IMR-90 (cell line): ENCODE measurements around the gene TEAD1. TPM values are rescaled to one million over a fixed set of nuclear protein-coding genes. Genes with fewer than 3 reads are reported as not detected.

Experiments used
- ATAC-seq: fragments of 200-7000 bp; cut with Tn5 transposase; 2 replicates; pipeline ENCODE4 v1.9.1; 2020; ENCODE audit warnings: low read depth, mild to moderate bottlenecking, moderate library complexity
- BruUV-seq: library from RNA; stranded (reverse); fragments of 400-500 nt; replicated peaks from 2 replicates; lab custom pipeline; 2021; lab: Mats Ljungman, UMichigan
- CTCF ChIA-PET: fragments of 300-600 bp; formaldehyde crosslinking; extraction: SDS; loops from one replicate; lab custom pipeline; 2021; ENCODE audit warnings: antibody characterized with exemption; lab: Yijun Ruan, JAX
- POLR2A ChIA-PET: fragments of 300-600 bp; sonication (Branson Sonifier 250); formaldehyde crosslinking; loops from one replicate; lab custom pipeline; 2022; ENCODE audit warnings: antibody characterized with exemption; ENCODE audit not compliant: unreplicated experiment; lab: Charles Lee
- DNase-seq: peaks from one replicate; pipeline ENCODE4 v3.0.0; 2013
- H2AFZ ChIP-seq: replicated peaks from 2 replicates; pipeline ENCODE3; 2013; ENCODE audit warnings: low read length, mild to moderate bottlenecking; ENCODE audit not compliant: poor library complexity
- H2AK5ac ChIP-seq: 2 replicates; pipeline ENCODE4 v1.6.1; 2013; ENCODE audit warnings: low read depth, low read length, inconsistent platforms
- H2AK9ac ChIP-seq: replicated peaks from 2 replicates; pipeline ENCODE3; 2013; ENCODE audit warnings: mild to moderate bottlenecking, low read depth, low read length, moderate library complexity; ENCODE audit not compliant: poor library complexity
- H2BK120ac ChIP-seq: 2 replicates; pipeline ENCODE4 v1.6.1; 2013; ENCODE audit warnings: low read depth, low read length, inconsistent platforms
- H2BK15ac ChIP-seq: 3 replicates; pipeline ENCODE4 v1.6.1; 2013; ENCODE audit warnings: low read depth, low read length, inconsistent platforms
- H2BK20ac ChIP-seq: 2 replicates; pipeline ENCODE4 v1.6.1; 2013; ENCODE audit warnings: low read depth, mild to moderate bottlenecking, inconsistent platforms, low read length, moderate library complexity
- H2BK5ac ChIP-seq: 2 replicates; pipeline ENCODE4 v1.6.1; 2013; ENCODE audit warnings: mild to moderate bottlenecking, low read depth, low read length, inconsistent platforms; ENCODE audit not compliant: poor library complexity, severe bottlenecking
- H3K14ac ChIP-seq: replicated peaks from 2 replicates; pipeline ENCODE4 v1.6.1; 2013; ENCODE audit warnings: low read depth, low read length, inconsistent platforms
- H3K18ac ChIP-seq: 2 replicates; pipeline ENCODE4 v1.6.1; 2013; ENCODE audit warnings: low read depth, low read length, control low read depth
- H3K23ac ChIP-seq: 2 replicates; pipeline ENCODE4 v1.6.1; 2013; ENCODE audit warnings: low read depth, low read length, inconsistent platforms
- H3K27ac ChIP-seq: 2 replicates; pipeline ENCODE4 v1.5.1; 2013; ENCODE audit warnings: mild to moderate bottlenecking, control low read depth, low read length; ENCODE audit not compliant: insufficient read depth
- H3K27me3 ChIP-seq: 2 replicates; pipeline ENCODE4 v1.6.1; 2013; ENCODE audit warnings: low read length; ENCODE audit not compliant: control insufficient read depth, insufficient read depth
- H3K36me3 ChIP-seq: 2 replicates; pipeline ENCODE4 v1.6.1; 2013; ENCODE audit warnings: low read length, mixed read lengths; ENCODE audit not compliant: control insufficient read depth, insufficient read depth
- H3K4ac ChIP-seq: 2 replicates; pipeline ENCODE4 v1.6.1; 2013; ENCODE audit warnings: low read depth, low read length, inconsistent platforms
- H3K4me1 ChIP-seq: 2 replicates; pipeline ENCODE4 v1.6.1; 2013; ENCODE audit warnings: low read length, mixed read lengths; ENCODE audit not compliant: control insufficient read depth, insufficient read depth
- H3K4me2 ChIP-seq: 2 replicates; pipeline ENCODE4 v1.6.1; 2013; ENCODE audit warnings: low read depth, mild to moderate bottlenecking, control low read depth, low read length, moderate library complexity
- H3K4me3 ChIP-seq: 2 replicates; pipeline ENCODE4 v1.5.1; 2013; ENCODE audit warnings: low read depth, mild to moderate bottlenecking, control low read depth, low read length, moderate library complexity; ENCODE audit not compliant: insufficient read depth
- H3K56ac ChIP-seq: 2 replicates; pipeline ENCODE4 v1.6.1; 2013; ENCODE audit warnings: low read length, inconsistent platforms; ENCODE audit not compliant: insufficient read depth; ENCODE audit errors: extremely low read depth
- H3K79me1 ChIP-seq, 2 experiments: 2 replicates each; pipeline ENCODE4 v1.6.1; 2013; ENCODE audit warnings: low read length in 2 of 2, inconsistent platforms in 1 of 2, low read depth in 1 of 2
- H3K9ac ChIP-seq: 2 replicates; pipeline ENCODE4 v1.6.1; 2013; ENCODE audit warnings: low read depth, low read length, control low read depth
- H3K9me1 ChIP-seq: 2 replicates; pipeline ENCODE4 v1.6.1; 2013; ENCODE audit warnings: low read length, inconsistent platforms; ENCODE audit not compliant: insufficient read depth
- H3K9me3 ChIP-seq: 2 replicates; pipeline ENCODE4 v1.6.1; 2013; ENCODE audit warnings: low read length; ENCODE audit not compliant: control insufficient read depth, insufficient read depth
- H4K20me1 ChIP-seq: 2 replicates; pipeline ENCODE4 v1.6.1; 2013; ENCODE audit warnings: low read length, inconsistent platforms; ENCODE audit not compliant: insufficient read depth
- H4K5ac ChIP-seq: 2 replicates; pipeline ENCODE4 v1.6.1; 2013; ENCODE audit warnings: mild to moderate bottlenecking, low read depth, low read length, control low read depth
- H4K8ac ChIP-seq, 2 experiments: 2 replicates each; pipeline ENCODE4 v1.6.1; 2013; ENCODE audit warnings: low read depth in 2 of 2, low read length in 2 of 2, control low read depth in 1 of 2, inconsistent platforms in 1 of 2
- H4K91ac ChIP-seq: 2 replicates; pipeline ENCODE4 v1.6.1; 2013; ENCODE audit warnings: low read depth, low read length, inconsistent platforms; ENCODE audit not compliant: insufficient read depth
- ELK1 ChIP-seq: fragments of 150-350 bp; IDR thresholded peaks from 2 replicates; pipeline ENCODE4 v1.6.1; 2016; ENCODE audit warnings: low read depth, mild to moderate bottlenecking, low read length, moderate library complexity, borderline replicate concordance
- MXI1 ChIP-seq: IDR thresholded peaks from 2 replicates; pipeline ENCODE4 v1.6.1; 2012; ENCODE audit warnings: low read depth, mild to moderate bottlenecking, low read length, moderate library complexity, borderline replicate concordance
- POLR2A ChIP-seq: IDR thresholded peaks from 2 replicates; pipeline ENCODE4 v1.6.1; 2012; ENCODE audit warnings: mild to moderate bottlenecking, low read depth, low read length
- USF2 ChIP-seq: fragments of 150-350 bp; IDR thresholded peaks from 2 replicates; pipeline ENCODE4 v1.6.1; 2017; ENCODE audit warnings: mild to moderate bottlenecking, antibody characterized with exemption, low read length, low read depth
- WGBS, 2 experiments: methylation state at CpG; one replicate each; pipeline versions ENCODE4 v1.1.5 to v1.1.7; 2013; ENCODE audit warnings: missing lambda C conversion rate in 2 of 2; ENCODE audit not compliant: insufficient read length in 1 of 2; ENCODE audit errors: extremely low coverage in 2 of 2; 5-methylcytosine and 5-hydroxymethylcytosine counted together
- dilution Hi-C: fragments of 300-500 bp; cut with HindIII; formaldehyde crosslinking; loops from one replicate; pipeline ENCODE4 v1.14.3; 2018; ENCODE audit warnings: low sequenced_read_pairs; ENCODE audit not compliant: unreplicated experiment
- in situ Hi-C: fragments of 300-500 bp; cut with MboI; formaldehyde crosslinking; loops from 3 replicates; pipeline ENCODE4 v1.14.3; 2019; ENCODE audit warnings: low sequenced_read_pairs, inconsistent platforms, mixed read lengths
- intact Hi-C: fragments of 100-400 bp; cut with micrococcal nuclease; formaldehyde crosslinking; loops from 2 replicates; pipeline ENCODE4 v1.10.0; 2022
- polyA plus RNA-seq, 3 experiments: library from polyadenylated mRNA; depleted of rRNA; stranded (reverse); fragments of >200 nt; gene quantifications; 2 replicates each; pipeline ENCODE4 v1.2.3, GENCODE V29; 2012; ENCODE audit warnings: low replicate concordance in 1 of 3
- total RNA-seq: library from RNA; depleted of rRNA; stranded (reverse); fragments of >200 nt; gene quantifications from 2 replicates; pipeline ENCODE4 v1.2.3, GENCODE V29; 2012

The TEAD1 gene
- total and polyA plus RNA-seq, 2 of the 4 experiments (the other 2 are of a cell fraction), result 51.8 to 69.2 TPM

GRCh38 chr11:12684816-12685215 is 10.6 kb downstream of the TEAD1 start:
- POLR2A ChIA-PET, result no interaction called here
- Histone ChIP-seq H3K18ac (peak overlapping the region; percentile 89), H3K27ac (peak overlapping the region; percentile 47; the same call in 1 of the 2 replicates), H3K36me3 (peaks cover 7% of the 10 kb centered on the region), H3K4me1 (peaks cover 61% of the 10 kb centered on the region), H4K91ac (peak overlapping the region; percentile 47; the same call in 1 of the 2 replicates), H3K56ac (no peak overlapping the region), H2AFZ (no peak overlapping the region), H2AK5ac (peak overlapping the region; percentile 88), H2BK5ac (peak overlapping the region; percentile 67), H3K23ac (peak overlapping the region; percentile 51), H3K9me1 (peaks cover 70% of the 10 kb centered on the region), H4K20me1 (peaks cover 95% of the 10 kb centered on the region), H4K5ac (no peak overlapping the region), H3K79me1 (peaks cover 0 to 92% of the 10 kb centered on the region in 2 experiments; a peak in 2 of 4 replicates), H3K9ac (peak overlapping the region; percentile 12; the same call in 1 of the 2 replicates), H3K4me2 (peak overlapping the region; percentile 18; the same call in 1 of the 2 replicates), H3K27me3 (no peaks in the 10 kb centered on the region), H3K4ac (peak overlapping the region; percentile 83), H2BK15ac (peak overlapping the region; percentile 29; the same call in 1 of the 3 replicates), H3K9me3 (no peaks in the 10 kb centered on the region), H3K14ac (peak overlapping the region; percentile 70), H4K8ac (peak overlapping the region in 1 of 2 experiments; percentile 62; a peak in 2 of 4 replicates), H3K4me3 (no peak overlapping the region), H2BK120ac (peak overlapping the region; percentile 60; the same call in 1 of the 2 replicates), H2BK20ac (peak overlapping the region; percentile 38; the same call in 1 of the 2 replicates), H2AK9ac (no peak overlapping the region)
- ATAC-seq (no peak), DNase-seq (no peak)
- CTCF ChIA-PET, result interaction anchor here (0.9 to 1.6 kb wide), 2 partner anchors 19 to 396 kb away, joined by 3 to 4 read pairs; no protein-coding TSS in a partner anchor
- TF ChIP-seq MXI1 (no peak), ELK1 (no peak), USF2 (no peak), POLR2A (no peak)
- in situ Hi-C loops, result no loop called here
- WGBS, 2 experiments, result no CpG with 5 or more reads among the region's 1 CpG
- dilution Hi-C loops, result loop anchor here (25.0 kb wide), 1 partner anchor 202 kb away; no protein-coding TSS in a partner anchor
- intact Hi-C loops, result no loop called here
- BruUV-seq, result no TSS peak
